Small intestine (tissue), 7 donors: ENCODE measurements around the gene CTSW. TPM values are rescaled to one million over a fixed set of nuclear protein-coding genes. Genes with fewer than 3 reads are reported as not detected.
"Not testable (repeated sequence)": the region's sequence is repeated elsewhere in the genome, so short reads cannot be mapped to it uniquely, and the experiment has no call there.

Experiments used
- DNase-seq, 2 donors: peaks; one replicate each; pipeline versions ENCODE4 v3.0.0 to v3.0.0-alpha.2; 2013
- FAIRE-seq: peaks from 2 replicates; lab custom pipeline; 2012; peaks lifted over from hg19 to GRCh38; lab: Jason Lieb, UNC
- H3K27ac ChIP-seq, 3 donors: one replicate each; pipeline ENCODE4 v1.5.1; 2013; ENCODE audit warnings: low read length in 2 of 3, mild to moderate bottlenecking in 2 of 3, control low read depth in 1 of 3, inconsistent platforms in 1 of 3, low read depth in 1 of 3, moderate library complexity in 1 of 3
- H3K27me3 ChIP-seq, 3 donors: one replicate each; pipeline ENCODE4 v1.6.1; 2013; ENCODE audit warnings: low read length in 3 of 3, inconsistent platforms in 1 of 3; ENCODE audit not compliant: control insufficient read depth in 3 of 3, insufficient read depth in 3 of 3
- H3K36me3 ChIP-seq, 3 donors: one replicate each; pipeline ENCODE4 v1.6.1; 2013; ENCODE audit warnings: low read length in 3 of 3, inconsistent platforms in 1 of 3, low read depth in 1 of 3, mild to moderate bottlenecking in 1 of 3, moderate library complexity in 1 of 3; ENCODE audit not compliant: control insufficient read depth in 3 of 3, insufficient read depth in 2 of 3
- H3K4me1 ChIP-seq, 3 donors: one replicate each; pipeline ENCODE4 v1.6.1; 2013; ENCODE audit warnings: low read length in 2 of 3, inconsistent platforms in 1 of 3, low read depth in 1 of 3, mild to moderate bottlenecking in 1 of 3, moderate library complexity in 1 of 3; ENCODE audit not compliant: control insufficient read depth in 3 of 3, insufficient read depth in 2 of 3
- H3K4me3 ChIP-seq, 3 donors: one replicate each; pipeline ENCODE4 v1.5.1; 2013; ENCODE audit warnings: low read length in 3 of 3, control low read depth in 1 of 3, inconsistent platforms in 1 of 3, low read depth in 1 of 3, mild to moderate bottlenecking in 1 of 3, moderate library complexity in 1 of 3
- H3K9me3 ChIP-seq, 2 donors: one replicate each; pipeline ENCODE4 v1.6.1; 2013; ENCODE audit warnings: low read depth in 1 of 2, low read length in 1 of 2; ENCODE audit not compliant: control insufficient read depth in 2 of 2, insufficient read depth in 1 of 2
- WGBS, 3 donors: extraction: QIAGEN DNeasy Blood & Tissue Kit; methylation state at CpG; one replicate each; pipeline ENCODE4 v1.1.7; 2013; 5-methylcytosine and 5-hydroxymethylcytosine counted together
- polyA plus RNA-seq, 4 donors: library from polyadenylated mRNA; stranded (reverse) in 3 of 4; unstranded in 1 of 4; fragments of 200-250 nt in 3 of 4; fragments of 120-200 nt in 1 of 4; gene quantifications; one replicate each; pipeline versions ENCODE4 v1.2.1 to v1.2.3, GENCODE V29; 2013
- donor health status: healthy with polysubstance abuse.
- donor health status: control.
- donor health status: control.
- donor health status: Bipolar disorder and iron deficiency.
- donor health status: healthy.

CTSW gene
- polyA plus RNA-seq, 4 donors = 0.43 to 3.5 (median 1.1) TPM

- not testable (repeated sequence) for FAIRE-seq, DNase-seq, H3K4me3 ChIP-seq, H3K27ac ChIP-seq, H3K9me3 ChIP-seq, H3K27me3 ChIP-seq
- H3K36me3 ChIP-seq = peaks cover 4 to 42% (median 14%) of the 10 kb centered on the region in 3 donors
- peaks cover 0 to 53% (median 9%) of the 10 kb centered on the region in 3 donors for H3K4me1 ChIP-seq
- WGBS, 3 donors = 63 to 70% (median 67%) methylated on average over 7 of the region's 7 CpGs
These were observed 30.9 kb upstream of the CTSW start for GRCh38 chr11:65848693-65849092.

GRCh38 chr11:65849366-65849765, 30.3 kb upstream of the CTSW start:
- DNase-seq (peak in 1 of 2 donors; percentile 38), FAIRE-seq (no peak)
- H3K27me3 ChIP-seq = no peaks in the 10 kb centered on the region
- H3K4me3 ChIP-seq = no peak overlapping the region
- peaks cover 4 to 48% (median 14%) of the 10 kb centered on the region in 3 donors for H3K36me3 ChIP-seq
- 50 to 72% (median 50%) methylated on average over 8 of the region's 8 CpGs for WGBS, 3 donors
- no peak overlapping the region for H3K27ac ChIP-seq
- peaks cover 0 to 51% (median 9%) of the 10 kb centered on the region in 3 donors for H3K4me1 ChIP-seq
- H3K9me3 ChIP-seq = peaks cover 0 to 9% of the 10 kb centered on the region in 2 donors

- Histone ChIP-seq H3K4me1 (peaks cover 0 to 52% (median 9%) of the 10 kb centered on the region in 3 donors), H3K9me3 (peaks cover 0 to 9% of the 10 kb centered on the region in 2 donors), H3K27me3 (no peaks in the 10 kb centered on the region), H3K4me3 (no peak overlapping the region), H3K27ac (no peak overlapping the region), H3K36me3 (peaks cover 6 to 53% (median 14%) of the 10 kb centered on the region in 3 donors)
- 65 to 80% (median 79%) methylated on average over 16 of the region's 16 CpGs for WGBS, 3 donors
- FAIRE-seq = no peak
- DNase-seq = no peak
These were observed 29.8 kb upstream of the CTSW start for GRCh38 chr11:65849771-65850216.

- FAIRE-seq (no peak), DNase-seq (peak in 1 of 2 donors; percentile 21)
- Histone ChIP-seq H3K9me3 (peaks cover 0 to 9% of the 10 kb centered on the region in 2 donors), H3K36me3 (peaks cover 11 to 59% (median 20%) of the 10 kb centered on the region in 3 donors), H3K27me3 (no peaks in the 10 kb centered on the region), H3K4me1 (peaks cover 0 to 58% (median 9%) of the 10 kb centered on the region in 3 donors), H3K4me3 (no peak overlapping the region), H3K27ac (no peak overlapping the region)
- 79 to 85% (median 85%) methylated on average over 20 of the region's 20 CpGs for WGBS, 3 donors
These were observed 29.2 kb upstream of the CTSW start for GRCh38 chr11:65850217-65851082.

GRCh38 chr11:65851083-65851579, 28.5 kb upstream of the CTSW start:
- WGBS, 3 donors = 89 to 93% (median 89%) methylated on average over 14 of the region's 14 CpGs
- Histone ChIP-seq H3K27ac (peak overlapping the region in 2 of 3 donors; percentile 9 to 15), H3K27me3 (no peaks in the 10 kb centered on the region), H3K4me3 (no peak overlapping the region), H3K36me3 (peaks cover 11 to 66% (median 27%) of the 10 kb centered on the region in 3 donors), H3K4me1 (peaks cover 0 to 65% (median 9%) of the 10 kb centered on the region in 3 donors), H3K9me3 (peaks cover 0 to 9% of the 10 kb centered on the region in 2 donors)
- DNase-seq = peak in 1 of 2 donors; percentile 47
- FAIRE-seq = no peak

GRCh38 chr11:65851811-65852507, 27.7 kb upstream of the CTSW start:
- Histone ChIP-seq H3K27ac (peak overlapping the region; percentile 8 to 95 (median 89)), H3K9me3 (peaks cover 0 to 9% of the 10 kb centered on the region in 2 donors), H3K4me3 (peak overlapping the region in 1 of 3 donors; percentile 11), H3K27me3 (no peaks in the 10 kb centered on the region), H3K4me1 (peaks cover 0 to 70% (median 9%) of the 10 kb centered on the region in 3 donors), H3K36me3 (peaks cover 11 to 73% (median 28%) of the 10 kb centered on the region in 3 donors)
- FAIRE-seq = no peak
- WGBS, 3 donors = 41 to 77% (median 51%) methylated on average over 10 of the region's 10 CpGs
- DNase-seq = peak; percentile 11 to 34

GRCh38 chr11:65852508-65853245, 27.0 kb upstream of the CTSW start:
- peaks cover 11 to 75% (median 28%) of the 10 kb centered on the region in 3 donors for H3K36me3 ChIP-seq
- no peaks in the 10 kb centered on the region for H3K27me3 ChIP-seq
- peaks cover 0 to 9% of the 10 kb centered on the region in 2 donors for H3K9me3 ChIP-seq
- peak overlapping the region; percentile 89 to 95 (median 93) for H3K27ac ChIP-seq
- DNase-seq = peak in 1 of 2 donors; percentile 33
- H3K4me3 ChIP-seq = peak overlapping the region in 1 of 3 donors; percentile 11
- peaks cover 0 to 70% (median 9%) of the 10 kb centered on the region in 3 donors for H3K4me1 ChIP-seq
- FAIRE-seq = no peak
- WGBS, 3 donors = 47 to 84% (median 51%) methylated on average over 31 to 33 of the region's 33 CpGs
